Uterus (tissue), 2 donors: Measurements from ENCODE around the gene BTBD17.

ENCODE experiments used
- CTCF ChIP-seq, 4 experiments: fragments of 200-600 bp in 2 of 4; fragments of 450-650 bp in 2 of 4; sonication (generic) in 2 of 4; IDR thresholded peaks; one replicate each; pipeline ENCODE4 v1.5.1; 2016 to 2019; ENCODE audit warnings: antibody characterized with exemption in 4 of 4, mild to moderate bottlenecking in 2 of 4, moderate library complexity in 1 of 4
- POLR2A ChIP-seq, 2 donors: fragments of 450-650 bp; IDR thresholded peaks; one replicate each; pipeline ENCODE4 v1.6.1; 2016; ENCODE audit warnings: antibody characterized with exemption in 2 of 2, mild to moderate bottlenecking in 1 of 2, moderate library complexity in 1 of 2

- no peak for TF ChIP-seq CTCF (IDR thresholded peaks at IDR 0.05)
- TF ChIP-seq POLR2A (IDR thresholded peaks at IDR 0.05): no peak
These were observed 44.6 kb downstream of the BTBD17 start for GRCh38 chr17:74317071-74317470.
